Osteocyte (in vitro differentiated cells): ENCODE measurements around the gene KCNQ4. TPM values are rescaled to one million over a fixed set of nuclear protein-coding genes. Genes with fewer than 3 reads are reported as not detected.

ENCODE experiments used
- DNase-seq: peaks from one replicate; pipeline ENCODE4 v3.0.0; 2021; ENCODE audit warnings: mixed read lengths; ENCODE audit not compliant: unreplicated experiment; ENCODE audit errors: extremely low spot score
- H3K27ac Mint-ChIP-seq: one replicate; pipeline ENCODE4 v1.8.0; 2021; ENCODE audit warnings: mild to moderate bottlenecking, mixed read lengths; ENCODE audit not compliant: unreplicated experiment
- H3K27me3 Mint-ChIP-seq: one replicate; pipeline ENCODE4 v1.8.0; 2021; ENCODE audit warnings: mixed read lengths; ENCODE audit not compliant: unreplicated experiment
- H3K36me3 Mint-ChIP-seq: one replicate; pipeline ENCODE4 v1.8.0; 2021; ENCODE audit warnings: mixed read lengths; ENCODE audit not compliant: unreplicated experiment
- H3K4me1 Mint-ChIP-seq: one replicate; pipeline ENCODE4 v1.8.0; 2021; ENCODE audit warnings: mixed read lengths; ENCODE audit not compliant: unreplicated experiment
- H3K4me3 Mint-ChIP-seq: one replicate; pipeline ENCODE4 v1.8.0; 2021; ENCODE audit warnings: mild to moderate bottlenecking, moderate library complexity, mixed read lengths; ENCODE audit not compliant: unreplicated experiment
- H3K9me3 Mint-ChIP-seq: one replicate; pipeline ENCODE4 v1.8.0; 2021; ENCODE audit warnings: mixed read lengths; ENCODE audit not compliant: unreplicated experiment
- CTCF ChIP-seq: fragments of 200-600 bp; sonication (generic); IDR thresholded peaks from 2 replicates; pipeline ENCODE4 v1.5.0; 2021; ENCODE audit warnings: antibody characterized with exemption, mild to moderate bottlenecking, moderate library complexity
- total RNA-seq: library from RNA; stranded (reverse); gene quantifications from 2 replicates; pipeline ENCODE4 v1.2.1, GENCODE V29; 2021

The KCNQ4 gene
- total RNA-seq, 1 donor from 2014 or later, result 0.51 TPM

- Mint-ChIP-seq H3K27ac (no peak overlapping the region), H3K36me3 (peaks cover 67% of the 10 kb centered on the region), H3K4me3 (no peak overlapping the region), H3K4me1 (peaks cover 20% of the 10 kb centered on the region), H3K27me3 (no peaks in the 10 kb centered on the region), H3K9me3 (no peaks in the 10 kb centered on the region)
- no peak for TF ChIP-seq CTCF
- no peak for DNase-seq
Observed at GRCh38 chr1:40749817-40750216, 33.8 kb upstream of the KCNQ4 start.

GRCh38 chr1:40750451-40750908, 33.1 kb upstream of the KCNQ4 start:
- Mint-ChIP-seq H3K27ac (no peak overlapping the region), H3K36me3 (peaks cover 65% of the 10 kb centered on the region), H3K27me3 (no peaks in the 10 kb centered on the region), H3K4me1 (peaks cover 16% of the 10 kb centered on the region), H3K9me3 (no peaks in the 10 kb centered on the region), H3K4me3 (no peak overlapping the region)
- DNase-seq, result no peak
- no peak for TF ChIP-seq CTCF

- H3K4me1 Mint-ChIP-seq, result peaks cover 13% of the 10 kb centered on the region
- H3K9me3 Mint-ChIP-seq, result no peaks in the 10 kb centered on the region
- TF ChIP-seq CTCF, result no peak
- peaks cover 68% of the 10 kb centered on the region for H3K36me3 Mint-ChIP-seq
- no peaks in the 10 kb centered on the region for H3K27me3 Mint-ChIP-seq
- DNase-seq, result no peak
- no peak overlapping the region for H3K4me3 Mint-ChIP-seq
- H3K27ac Mint-ChIP-seq, result no peak overlapping the region
Observed at GRCh38 chr1:40751802-40752201, 31.8 kb upstream of the KCNQ4 start.

- Mint-ChIP-seq H3K27ac (no peak overlapping the region), H3K9me3 (no peaks in the 10 kb centered on the region), H3K27me3 (no peaks in the 10 kb centered on the region), H3K36me3 (peaks cover 66% of the 10 kb centered on the region), H3K4me1 (peaks cover 19% of the 10 kb centered on the region), H3K4me3 (no peak overlapping the region)
- TF ChIP-seq CTCF, result no peak
- no peak for DNase-seq
Observed at GRCh38 chr1:40753142-40753882, 30.3 kb upstream of the KCNQ4 start.

GRCh38 chr1:40754201-40754600, 29.4 kb upstream of the KCNQ4 start:
- DNase-seq, result no peak
- no peaks in the 10 kb centered on the region for H3K27me3 Mint-ChIP-seq
- H3K9me3 Mint-ChIP-seq, result no peaks in the 10 kb centered on the region
- TF ChIP-seq CTCF, result no peak
- peaks cover 65% of the 10 kb centered on the region for H3K36me3 Mint-ChIP-seq
- H3K27ac Mint-ChIP-seq, result no peak overlapping the region
- H3K4me1 Mint-ChIP-seq, result peaks cover 22% of the 10 kb centered on the region
- H3K4me3 Mint-ChIP-seq, result no peak overlapping the region
